ENCODE measurements around the gene PEX12.

PEX12 gene

DNA sequence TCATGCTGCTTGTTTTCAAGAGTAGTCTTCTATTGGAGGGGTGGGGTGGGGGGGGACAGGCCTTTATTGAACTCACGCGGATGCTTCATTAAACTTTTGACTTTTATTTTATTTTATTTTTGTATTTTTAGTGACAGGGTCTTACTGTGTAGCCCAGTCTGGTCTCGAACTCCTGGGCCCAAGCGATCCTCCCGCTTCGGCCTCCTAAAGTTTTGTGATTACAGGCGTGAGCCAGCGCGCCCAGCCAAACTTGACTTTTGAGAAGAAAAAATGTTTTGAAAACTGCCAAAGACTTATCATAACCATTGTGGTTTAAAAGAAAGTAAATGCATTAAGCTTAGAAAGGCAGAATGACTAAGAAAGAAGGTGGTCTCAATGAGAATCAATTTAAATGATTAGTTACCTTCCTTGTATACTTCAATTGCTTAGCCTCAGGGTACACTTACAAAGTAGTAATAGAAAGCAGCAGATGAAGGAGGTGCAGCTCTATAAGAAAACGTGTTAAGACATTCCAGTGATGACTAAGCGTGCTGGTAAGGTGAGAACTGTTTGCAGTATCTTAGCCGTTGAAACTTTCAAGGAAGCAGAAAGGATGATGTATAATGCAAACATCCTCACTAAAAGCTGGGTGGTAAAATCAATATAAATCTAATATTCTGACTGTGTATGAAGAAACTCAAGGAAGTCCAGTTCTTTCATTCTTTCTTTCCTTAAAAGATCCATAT lies 10.0 kb upstream of the PEX12 start (continued):
- TF ChIP-seq, protein P1, sequence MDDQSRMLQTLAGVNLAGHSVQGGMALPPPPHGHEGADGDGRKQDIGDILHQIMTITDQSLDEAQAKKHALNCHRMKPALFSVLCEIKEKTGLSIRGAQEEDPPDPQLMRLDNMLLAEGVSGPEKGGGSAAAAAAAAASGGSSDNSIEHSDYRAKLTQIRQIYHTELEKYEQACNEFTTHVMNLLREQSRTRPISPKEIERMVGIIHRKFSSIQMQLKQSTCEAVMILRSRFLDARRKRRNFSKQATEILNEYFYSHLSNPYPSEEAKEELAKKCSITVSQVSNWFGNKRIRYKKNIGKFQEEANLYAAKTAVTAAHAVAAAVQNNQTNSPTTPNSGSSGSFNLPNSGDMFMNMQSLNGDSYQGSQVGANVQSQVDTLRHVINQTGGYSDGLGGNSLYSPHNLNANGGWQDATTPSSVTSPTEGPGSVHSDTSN (CRISPR knock-in tag; IDR thresholded peaks at IDR 0.05) = no peak
- TF ChIP-seq, protein P2, sequence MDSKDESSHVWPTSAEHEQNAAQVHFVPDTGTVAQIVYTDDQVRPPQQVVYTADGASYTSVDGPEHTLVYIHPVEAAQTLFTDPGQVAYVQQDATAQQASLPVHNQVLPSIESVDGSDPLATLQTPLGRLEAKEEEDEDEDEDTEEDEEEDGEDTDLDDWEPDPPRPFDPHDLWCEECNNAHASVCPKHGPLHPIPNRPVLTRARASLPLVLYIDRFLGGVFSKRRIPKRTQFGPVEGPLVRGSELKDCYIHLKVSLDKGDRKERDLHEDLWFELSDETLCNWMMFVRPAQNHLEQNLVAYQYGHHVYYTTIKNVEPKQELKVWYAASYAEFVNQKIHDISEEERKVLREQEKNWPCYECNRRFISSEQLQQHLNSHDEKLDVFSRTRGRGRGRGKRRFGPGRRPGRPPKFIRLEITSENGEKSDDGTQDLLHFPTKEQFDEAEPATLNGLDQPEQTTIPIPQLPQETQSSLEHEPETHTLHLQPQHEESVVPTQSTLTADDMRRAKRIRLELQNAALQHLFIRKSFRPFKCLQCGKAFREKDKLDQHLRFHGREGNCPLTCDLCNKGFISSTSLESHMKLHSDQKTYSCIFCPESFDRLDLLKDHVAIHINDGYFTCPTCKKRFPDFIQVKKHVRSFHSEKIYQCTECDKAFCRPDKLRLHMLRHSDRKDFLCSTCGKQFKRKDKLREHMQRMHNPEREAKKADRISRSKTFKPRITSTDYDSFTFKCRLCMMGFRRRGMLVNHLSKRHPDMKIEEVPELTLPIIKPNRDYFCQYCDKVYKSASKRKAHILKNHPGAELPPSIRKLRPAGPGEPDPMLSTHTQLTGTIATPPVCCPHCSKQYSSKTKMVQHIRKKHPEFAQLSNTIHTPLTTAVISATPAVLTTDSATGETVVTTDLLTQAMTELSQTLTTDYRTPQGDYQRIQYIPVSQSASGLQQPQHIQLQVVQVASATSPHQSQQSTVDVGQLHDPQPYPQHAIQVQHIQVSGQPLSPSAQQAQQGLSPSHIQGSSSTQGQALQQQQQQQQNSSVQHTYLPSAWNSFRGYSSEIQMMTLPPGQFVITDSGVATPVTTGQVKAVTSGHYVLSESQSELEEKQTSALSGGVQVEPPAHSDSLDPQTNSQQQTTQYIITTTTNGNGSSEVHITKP (tag by site-specific recombination; IDR thresholded peaks at IDR 0.05) = no peak
- TF ChIP-seq ZSCAN16 (tag by site-specific recombination; IDR thresholded peaks at IDR 0.05) (no peak), KLF9 (tag by site-specific recombination; IDR thresholded peaks at IDR 0.05; ENCODE audit: low read depth) (no peak), GLI4 (tag by site-specific recombination; IDR thresholded peaks at IDR 0.05) (no peak), ZNF654 (tag by site-specific recombination; IDR thresholded peaks at IDR 0.05; ENCODE audit: low read depth) (no peak), ZNF48 (tag by site-specific recombination; IDR thresholded peaks at IDR 0.05) (no peak), KLF7 (tag by site-specific recombination; IDR thresholded peaks at IDR 0.05; ENCODE audit: borderline replicate concordance) (no peak), ZNF530 (tag by site-specific recombination; IDR thresholded peaks at IDR 0.05; ENCODE audit: low read depth) (no peak), ZNF664 (tag by site-specific recombination; IDR thresholded peaks at IDR 0.05) (no peak), ZNF433 (tag by site-specific recombination; IDR thresholded peaks at IDR 0.05; ENCODE audit: low read depth) (no peak), ZNF37A (tag by site-specific recombination; IDR thresholded peaks at IDR 0.05) (no peak), OSR2 (tag by site-specific recombination; IDR thresholded peaks at IDR 0.05) (peak; percentile 38; the same call in 1 of the 2 replicates)
- TF ChIP-seq, protein P3, sequence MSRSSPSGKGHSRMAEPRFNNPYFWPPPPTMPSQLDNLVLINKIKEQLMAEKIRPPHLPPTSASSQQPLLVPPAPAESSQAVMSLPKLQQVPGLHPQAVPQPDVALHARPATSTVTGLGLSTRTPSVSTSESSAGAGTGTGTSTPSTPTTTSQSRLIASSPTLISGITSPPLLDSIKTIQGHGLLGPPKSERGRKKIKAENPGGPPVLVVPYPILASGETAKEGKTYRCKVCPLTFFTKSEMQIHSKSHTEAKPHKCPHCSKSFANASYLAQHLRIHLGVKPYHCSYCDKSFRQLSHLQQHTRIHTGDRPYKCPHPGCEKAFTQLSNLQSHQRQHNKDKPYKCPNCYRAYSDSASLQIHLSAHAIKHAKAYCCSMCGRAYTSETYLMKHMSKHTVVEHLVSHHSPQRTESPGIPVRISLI (tag by site-specific recombination; IDR thresholded peaks at IDR 0.05) = no peak
- TF ChIP-seq, protein P4, sequence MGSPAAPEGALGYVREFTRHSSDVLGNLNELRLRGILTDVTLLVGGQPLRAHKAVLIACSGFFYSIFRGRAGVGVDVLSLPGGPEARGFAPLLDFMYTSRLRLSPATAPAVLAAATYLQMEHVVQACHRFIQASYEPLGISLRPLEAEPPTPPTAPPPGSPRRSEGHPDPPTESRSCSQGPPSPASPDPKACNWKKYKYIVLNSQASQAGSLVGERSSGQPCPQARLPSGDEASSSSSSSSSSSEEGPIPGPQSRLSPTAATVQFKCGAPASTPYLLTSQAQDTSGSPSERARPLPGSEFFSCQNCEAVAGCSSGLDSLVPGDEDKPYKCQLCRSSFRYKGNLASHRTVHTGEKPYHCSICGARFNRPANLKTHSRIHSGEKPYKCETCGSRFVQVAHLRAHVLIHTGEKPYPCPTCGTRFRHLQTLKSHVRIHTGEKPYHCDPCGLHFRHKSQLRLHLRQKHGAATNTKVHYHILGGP (tag by site-specific recombination; IDR thresholded peaks at IDR 0.05) = peak; percentile 90
- TF ChIP-seq, protein P5, sequence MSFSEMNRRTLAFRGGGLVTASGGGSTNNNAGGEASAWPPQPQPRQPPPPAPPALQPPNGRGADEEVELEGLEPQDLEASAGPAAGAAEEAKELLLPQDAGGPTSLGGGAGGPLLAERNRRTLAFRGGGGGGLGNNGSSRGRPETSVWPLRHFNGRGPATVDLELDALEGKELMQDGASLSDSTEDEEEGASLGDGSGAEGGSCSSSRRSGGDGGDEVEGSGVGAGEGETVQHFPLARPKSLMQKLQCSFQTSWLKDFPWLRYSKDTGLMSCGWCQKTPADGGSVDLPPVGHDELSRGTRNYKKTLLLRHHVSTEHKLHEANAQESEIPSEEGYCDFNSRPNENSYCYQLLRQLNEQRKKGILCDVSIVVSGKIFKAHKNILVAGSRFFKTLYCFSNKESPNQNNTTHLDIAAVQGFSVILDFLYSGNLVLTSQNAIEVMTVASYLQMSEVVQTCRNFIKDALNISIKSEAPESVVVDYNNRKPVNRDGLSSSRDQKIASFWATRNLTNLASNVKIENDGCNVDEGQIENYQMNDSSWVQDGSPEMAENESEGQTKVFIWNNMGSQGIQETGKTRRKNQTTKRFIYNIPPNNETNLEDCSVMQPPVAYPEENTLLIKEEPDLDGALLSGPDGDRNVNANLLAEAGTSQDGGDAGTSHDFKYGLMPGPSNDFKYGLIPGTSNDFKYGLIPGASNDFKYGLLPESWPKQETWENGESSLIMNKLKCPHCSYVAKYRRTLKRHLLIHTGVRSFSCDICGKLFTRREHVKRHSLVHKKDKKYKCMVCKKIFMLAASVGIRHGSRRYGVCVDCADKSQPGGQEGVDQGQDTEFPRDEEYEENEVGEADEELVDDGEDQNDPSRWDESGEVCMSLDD (tag by site-specific recombination; IDR thresholded peaks at IDR 0.05) = no peak
- TF ChIP-seq, protein P6, sequence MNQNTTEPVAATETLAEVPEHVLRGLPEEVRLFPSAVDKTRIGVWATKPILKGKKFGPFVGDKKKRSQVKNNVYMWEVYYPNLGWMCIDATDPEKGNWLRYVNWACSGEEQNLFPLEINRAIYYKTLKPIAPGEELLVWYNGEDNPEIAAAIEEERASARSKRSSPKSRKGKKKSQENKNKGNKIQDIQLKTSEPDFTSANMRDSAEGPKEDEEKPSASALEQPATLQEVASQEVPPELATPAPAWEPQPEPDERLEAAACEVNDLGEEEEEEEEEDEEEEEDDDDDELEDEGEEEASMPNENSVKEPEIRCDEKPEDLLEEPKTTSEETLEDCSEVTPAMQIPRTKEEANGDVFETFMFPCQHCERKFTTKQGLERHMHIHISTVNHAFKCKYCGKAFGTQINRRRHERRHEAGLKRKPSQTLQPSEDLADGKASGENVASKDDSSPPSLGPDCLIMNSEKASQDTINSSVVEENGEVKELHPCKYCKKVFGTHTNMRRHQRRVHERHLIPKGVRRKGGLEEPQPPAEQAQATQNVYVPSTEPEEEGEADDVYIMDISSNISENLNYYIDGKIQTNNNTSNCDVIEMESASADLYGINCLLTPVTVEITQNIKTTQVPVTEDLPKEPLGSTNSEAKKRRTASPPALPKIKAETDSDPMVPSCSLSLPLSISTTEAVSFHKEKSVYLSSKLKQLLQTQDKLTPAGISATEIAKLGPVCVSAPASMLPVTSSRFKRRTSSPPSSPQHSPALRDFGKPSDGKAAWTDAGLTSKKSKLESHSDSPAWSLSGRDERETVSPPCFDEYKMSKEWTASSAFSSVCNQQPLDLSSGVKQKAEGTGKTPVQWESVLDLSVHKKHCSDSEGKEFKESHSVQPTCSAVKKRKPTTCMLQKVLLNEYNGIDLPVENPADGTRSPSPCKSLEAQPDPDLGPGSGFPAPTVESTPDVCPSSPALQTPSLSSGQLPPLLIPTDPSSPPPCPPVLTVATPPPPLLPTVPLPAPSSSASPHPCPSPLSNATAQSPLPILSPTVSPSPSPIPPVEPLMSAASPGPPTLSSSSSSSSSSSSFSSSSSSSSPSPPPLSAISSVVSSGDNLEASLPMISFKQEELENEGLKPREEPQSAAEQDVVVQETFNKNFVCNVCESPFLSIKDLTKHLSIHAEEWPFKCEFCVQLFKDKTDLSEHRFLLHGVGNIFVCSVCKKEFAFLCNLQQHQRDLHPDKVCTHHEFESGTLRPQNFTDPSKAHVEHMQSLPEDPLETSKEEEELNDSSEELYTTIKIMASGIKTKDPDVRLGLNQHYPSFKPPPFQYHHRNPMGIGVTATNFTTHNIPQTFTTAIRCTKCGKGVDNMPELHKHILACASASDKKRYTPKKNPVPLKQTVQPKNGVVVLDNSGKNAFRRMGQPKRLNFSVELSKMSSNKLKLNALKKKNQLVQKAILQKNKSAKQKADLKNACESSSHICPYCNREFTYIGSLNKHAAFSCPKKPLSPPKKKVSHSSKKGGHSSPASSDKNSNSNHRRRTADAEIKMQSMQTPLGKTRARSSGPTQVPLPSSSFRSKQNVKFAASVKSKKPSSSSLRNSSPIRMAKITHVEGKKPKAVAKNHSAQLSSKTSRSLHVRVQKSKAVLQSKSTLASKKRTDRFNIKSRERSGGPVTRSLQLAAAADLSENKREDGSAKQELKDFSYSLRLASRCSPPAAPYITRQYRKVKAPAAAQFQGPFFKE (tag by site-specific recombination; IDR thresholded peaks at IDR 0.05; ENCODE audit: borderline replicate concordance) = no peak
- TF ChIP-seq, protein P7, sequence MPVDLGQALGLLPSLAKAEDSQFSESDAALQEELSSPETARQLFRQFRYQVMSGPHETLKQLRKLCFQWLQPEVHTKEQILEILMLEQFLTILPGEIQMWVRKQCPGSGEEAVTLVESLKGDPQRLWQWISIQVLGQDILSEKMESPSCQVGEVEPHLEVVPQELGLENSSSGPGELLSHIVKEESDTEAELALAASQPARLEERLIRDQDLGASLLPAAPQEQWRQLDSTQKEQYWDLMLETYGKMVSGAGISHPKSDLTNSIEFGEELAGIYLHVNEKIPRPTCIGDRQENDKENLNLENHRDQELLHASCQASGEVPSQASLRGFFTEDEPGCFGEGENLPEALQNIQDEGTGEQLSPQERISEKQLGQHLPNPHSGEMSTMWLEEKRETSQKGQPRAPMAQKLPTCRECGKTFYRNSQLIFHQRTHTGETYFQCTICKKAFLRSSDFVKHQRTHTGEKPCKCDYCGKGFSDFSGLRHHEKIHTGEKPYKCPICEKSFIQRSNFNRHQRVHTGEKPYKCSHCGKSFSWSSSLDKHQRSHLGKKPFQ (tag by site-specific recombination; IDR thresholded peaks at IDR 0.05) = peak; percentile 90
